Skeletal muscle cell (primary cell): ENCODE measurements around the gene ARHGEF28.
A peak's percentile ranks its signal among the peaks of the same experiment; 100 is the strongest.

Experiments used
- DNase-seq: peaks from one replicate; pipeline ENCODE4 v3.0.0-alpha.2; 2010; ENCODE audit warnings: low read depth
- H3K4me3 ChIP-seq: 2 replicates; pipeline ENCODE4 v1.5.1; 2011; ENCODE audit warnings: low read depth, mild to moderate bottlenecking, control low read depth, low read length, moderate library complexity

ARHGEF28 gene

DNA sequence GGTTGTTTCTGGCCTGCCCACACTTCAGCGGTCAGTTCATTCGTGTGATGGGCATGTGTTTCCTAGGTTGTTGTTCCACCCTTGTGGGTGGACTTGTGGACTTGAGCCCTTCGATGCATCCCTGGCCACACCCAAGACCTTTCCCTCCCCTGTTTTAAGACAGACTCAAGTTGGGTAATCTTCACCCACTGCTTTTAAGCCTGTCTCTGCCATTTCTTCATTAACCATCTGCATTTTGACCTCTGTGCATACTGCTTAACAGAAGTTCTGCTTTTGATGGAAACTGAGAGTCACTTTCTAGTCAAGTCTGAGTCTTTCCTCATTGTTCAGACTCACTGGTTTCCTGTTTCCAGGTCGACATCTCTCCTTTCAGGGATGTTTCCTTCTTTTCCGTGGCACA is 233.7 kb downstream of the ARHGEF28 start:
- DNase-seq, result no peak
- H3K4me3 ChIP-seq, result no peak overlapping the region

- H3K4me3 ChIP-seq, result no peak overlapping the region
- no peak for DNase-seq
Observed at GRCh38 chr5:73861313-73861988, 235.5 kb downstream of the ARHGEF28 start.

DNA sequence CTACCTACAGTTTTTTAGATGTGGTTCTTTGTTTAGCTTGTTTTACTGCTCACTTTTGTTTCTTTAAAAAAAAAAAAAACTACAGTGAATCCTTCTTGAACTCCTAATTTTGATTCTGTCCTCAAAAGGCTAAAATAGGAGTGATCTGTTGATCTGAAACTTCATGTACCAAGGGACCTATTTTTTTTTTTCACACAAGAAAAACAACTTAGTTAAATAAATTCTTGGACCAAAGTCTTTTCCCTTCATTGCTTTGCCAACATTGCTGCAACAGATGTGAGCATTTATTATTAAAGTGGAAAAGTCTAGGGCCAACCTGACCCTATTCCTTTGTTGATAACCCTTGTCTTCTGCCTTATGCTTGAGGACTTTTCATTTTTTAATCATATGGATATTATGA is 236.8 kb downstream of the ARHGEF28 start:
- no peak for DNase-seq
- no peak overlapping the region for H3K4me3 ChIP-seq

DNA sequence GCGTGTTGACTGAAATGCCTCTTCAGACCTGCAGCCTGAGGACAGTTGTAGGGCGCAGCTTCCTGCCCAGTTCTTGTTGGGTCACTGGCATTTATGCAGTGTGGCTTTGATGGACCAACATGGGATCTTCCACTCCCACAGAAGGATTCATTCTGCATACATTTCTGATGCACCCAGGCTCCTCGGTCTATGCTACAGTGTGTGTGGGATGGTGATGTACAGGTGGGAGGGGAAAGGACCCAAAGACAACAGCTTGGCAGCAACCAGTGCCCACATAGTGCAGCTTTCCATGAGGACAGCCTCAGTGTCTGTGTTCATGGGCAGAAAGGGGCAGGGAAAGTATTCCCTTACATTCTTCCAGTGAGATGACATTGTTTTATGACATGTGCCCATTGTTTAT is 237.9 kb downstream of the ARHGEF28 start:
- no peak overlapping the region for H3K4me3 ChIP-seq
- no peak for DNase-seq

DNA sequence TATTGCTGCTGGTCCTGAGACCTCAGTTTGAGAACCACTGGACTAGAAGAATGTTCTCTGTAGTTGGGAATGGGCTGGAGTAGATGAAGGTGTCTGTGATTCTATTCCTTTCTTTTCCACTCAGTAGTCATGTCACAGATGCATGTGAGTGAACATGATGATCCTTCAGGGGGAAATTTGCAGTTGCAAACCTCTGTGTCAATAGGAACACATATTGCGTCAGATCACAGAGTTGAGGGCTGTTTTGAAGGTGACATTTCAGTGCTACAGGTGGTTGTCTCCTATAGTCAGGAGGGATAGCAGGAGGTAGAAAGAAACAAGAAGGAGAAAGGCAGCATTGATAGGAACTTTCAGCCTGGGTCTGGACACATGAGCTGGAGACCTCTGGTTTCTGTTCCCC is 239.3 kb downstream of the ARHGEF28 start:
- H3K4me3 ChIP-seq, result no peak overlapping the region
- no peak for DNase-seq

DNA sequence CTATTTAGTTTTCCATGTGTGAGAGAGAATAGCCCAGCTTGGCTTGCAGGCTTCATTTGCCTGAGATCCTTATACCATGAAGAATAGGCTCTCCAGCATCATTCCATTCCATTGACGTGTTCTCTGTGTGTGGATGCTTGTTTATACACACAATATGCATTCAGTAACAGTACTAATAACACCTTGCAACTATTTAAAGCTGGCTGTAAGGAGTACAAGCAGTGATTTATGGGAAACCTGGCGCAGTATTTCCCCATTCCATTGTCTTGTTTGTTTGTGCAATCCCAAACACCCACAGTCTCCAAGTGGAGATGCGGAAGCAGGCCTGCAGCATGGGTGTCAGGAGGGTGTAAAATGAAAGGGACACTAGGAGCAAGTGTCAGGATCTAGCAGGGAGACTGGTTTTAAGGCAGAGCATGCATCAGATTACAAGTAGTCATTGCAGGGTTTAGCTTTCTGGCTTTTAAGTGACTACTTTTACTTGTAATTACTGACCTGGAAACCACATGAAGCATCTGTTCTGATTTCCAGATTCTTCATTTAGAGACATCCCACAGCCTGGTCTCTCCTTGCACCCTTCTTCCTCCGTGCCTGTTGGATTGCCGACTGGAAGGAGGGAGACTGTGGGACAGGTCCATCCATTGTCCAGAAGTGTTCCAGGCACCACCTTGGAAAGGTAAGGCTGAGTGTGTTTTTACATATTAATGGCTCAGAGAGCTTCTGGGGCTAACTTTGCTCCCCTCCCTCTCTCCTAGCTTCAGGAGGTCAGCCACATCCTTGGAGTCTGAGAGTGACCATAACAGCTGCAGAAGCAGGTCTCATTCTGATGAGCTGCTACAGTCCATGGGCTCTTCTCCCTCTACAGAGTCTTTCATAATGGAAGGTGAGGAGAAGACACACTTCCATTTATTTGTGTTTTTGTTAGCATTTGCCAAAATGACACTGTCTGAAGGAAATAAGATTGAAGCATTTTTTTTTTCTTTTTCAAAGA is 241.6 kb downstream of the ARHGEF28 start:
- DNase-seq, result no peak

GRCh38 chr5:73883646-73884045 is 257.6 kb downstream of the ARHGEF28 start:
- no peak overlapping the region for H3K4me3 ChIP-seq
- DNase-seq, result no peak

More for the DNA sequence above, 241.6 kb downstream of the ARHGEF28 start:
- H3K4me3 ChIP-seq, result no peak overlapping the region

- DNase-seq, result no peak
Observed at GRCh38 chr5:73887688-73888087, 261.7 kb downstream of the ARHGEF28 start.

GRCh38 chr5:73890569-73890968 is 264.6 kb downstream of the ARHGEF28 start:
- no peak overlapping the region for H3K4me3 ChIP-seq
- no peak for DNase-seq

More at GRCh38 chr5:73887688-73888087, 261.7 kb downstream of the ARHGEF28 start:
- no peak overlapping the region for H3K4me3 ChIP-seq

GRCh38 chr5:73892218-73892617 is 266.2 kb downstream of the ARHGEF28 start:
- no peak for DNase-seq
- H3K4me3 ChIP-seq, result no peak overlapping the region

DNA sequence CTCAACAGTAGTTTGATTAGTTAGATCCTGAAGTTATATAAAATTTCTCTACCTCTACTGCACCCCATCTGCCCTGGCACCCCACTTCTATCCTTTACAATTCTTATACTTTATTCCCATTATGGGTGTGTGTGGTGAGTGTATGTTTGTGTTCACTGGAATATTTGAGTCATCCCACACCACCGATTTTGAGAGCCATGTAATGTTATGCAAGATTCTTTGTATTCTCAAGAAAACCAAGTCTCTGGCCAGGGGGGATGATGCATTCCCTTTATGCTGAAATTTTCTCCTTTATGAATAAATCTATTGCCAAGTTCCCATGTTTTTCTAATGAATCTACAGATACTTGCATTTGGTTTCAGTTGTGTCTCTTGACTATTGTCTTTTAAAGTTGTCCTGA is 266.8 kb downstream of the ARHGEF28 start:
- no peak overlapping the region for H3K4me3 ChIP-seq
- peak; percentile 94 for DNase-seq

GRCh38 chr5:73893813-73894212 is 267.8 kb downstream of the ARHGEF28 start:
- no peak for DNase-seq
- H3K4me3 ChIP-seq, result no peak overlapping the region

DNA sequence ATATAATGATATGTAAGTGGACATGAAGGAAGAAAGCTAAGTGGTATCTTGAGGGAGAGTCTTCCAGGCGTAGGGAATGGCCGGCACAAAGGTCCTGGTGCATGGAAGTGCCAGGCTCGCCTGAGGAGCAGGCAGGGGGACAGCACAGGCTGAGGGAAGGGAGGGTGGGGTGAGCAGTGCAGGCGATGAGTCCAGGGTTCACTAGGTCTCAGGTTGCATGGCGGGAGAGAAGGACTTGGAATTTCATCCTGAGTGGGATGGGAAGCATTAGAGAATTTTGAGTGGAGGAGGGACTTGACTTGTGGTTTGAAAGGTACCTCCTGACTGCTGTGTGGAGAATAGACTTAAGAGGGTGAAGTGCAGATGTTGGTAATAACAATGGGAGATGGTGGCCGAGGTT is 268.9 kb downstream of the ARHGEF28 start:
- H3K4me3 ChIP-seq, result no peak overlapping the region
- no peak for DNase-seq

DNA sequence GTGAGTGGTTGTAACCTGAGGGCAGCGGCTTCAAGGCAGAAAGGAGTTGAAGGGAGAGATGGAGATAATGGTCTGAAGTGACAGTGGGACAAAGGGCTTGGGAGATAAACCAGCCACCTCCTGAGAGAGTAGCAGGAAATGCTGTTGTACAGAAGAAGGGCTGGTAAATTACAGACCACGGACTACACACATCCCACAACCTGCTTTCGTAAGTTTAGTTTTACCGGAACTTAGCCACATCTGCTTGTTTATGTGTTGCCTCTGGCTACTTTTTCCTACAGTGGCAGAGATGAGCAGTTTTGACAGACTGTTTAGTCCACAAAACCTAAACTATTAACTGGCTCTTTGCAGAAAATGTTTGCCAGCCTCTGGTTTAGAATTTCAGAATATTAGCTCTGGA is 269.5 kb downstream of the ARHGEF28 start:
- DNase-seq, result no peak
- H3K4me3 ChIP-seq, result no peak overlapping the region

DNA sequence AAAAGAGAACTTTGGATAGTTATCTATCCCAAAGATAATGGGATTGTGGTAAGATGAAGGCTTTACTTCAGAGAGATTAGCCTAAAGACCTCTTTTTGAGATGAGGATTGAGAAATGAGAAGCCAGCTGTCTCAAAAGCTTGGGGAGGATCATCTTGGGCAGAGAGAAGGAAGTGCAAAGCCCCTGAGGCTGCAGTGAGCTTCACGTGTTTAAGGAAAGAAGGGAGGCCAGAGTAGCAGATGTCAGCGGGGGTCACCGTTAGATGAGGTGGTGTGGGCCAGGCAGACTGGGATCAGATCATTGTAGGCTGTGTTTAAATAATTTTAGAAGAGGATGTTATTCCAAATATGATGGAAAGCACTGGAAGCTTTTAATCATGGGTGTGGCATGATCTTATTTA is 270.1 kb downstream of the ARHGEF28 start:
- no peak for DNase-seq

DNA sequence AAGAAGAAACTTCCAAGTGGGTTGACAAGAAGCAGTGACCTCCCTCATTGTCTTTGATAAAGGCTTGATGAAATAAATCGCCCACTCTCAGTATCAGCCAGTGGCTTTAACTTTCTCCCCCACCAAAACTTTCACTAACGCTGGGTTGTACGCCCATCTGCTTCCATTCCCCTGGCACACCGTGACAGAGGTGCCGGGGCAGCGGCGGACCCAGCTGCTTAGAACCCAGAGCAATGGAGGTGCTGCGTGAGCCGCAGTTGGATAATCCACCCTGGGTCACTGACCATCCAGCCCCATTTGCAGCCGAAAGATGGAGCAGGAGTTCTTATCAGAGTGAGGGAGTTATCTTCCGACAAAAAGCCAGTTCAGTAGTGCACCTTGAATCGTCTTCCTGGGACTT is 270.7 kb downstream of the ARHGEF28 start:
- DNase-seq, result no peak
- no peak overlapping the region for H3K4me3 ChIP-seq

More for the DNA sequence above, 270.1 kb downstream of the ARHGEF28 start:
- H3K4me3 ChIP-seq, result no peak overlapping the region

DNA sequence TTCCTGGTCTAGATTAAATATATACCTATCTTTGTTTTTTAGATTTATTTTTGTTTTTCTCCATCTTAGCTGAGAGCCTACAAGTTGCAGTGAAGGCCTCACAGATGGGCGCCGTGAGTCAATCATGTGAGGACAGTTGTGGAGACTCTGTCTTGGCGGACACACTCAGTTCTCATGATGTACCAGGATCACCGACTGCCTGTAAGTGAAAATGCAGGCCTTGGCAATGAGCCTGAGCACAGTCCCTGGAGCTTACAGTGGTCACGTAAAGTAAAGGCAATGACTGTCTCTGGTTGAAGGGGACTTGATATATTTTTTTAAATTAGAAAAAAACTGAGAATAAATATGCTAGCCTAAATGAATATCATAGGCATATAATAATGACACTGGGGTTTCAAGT is 271.9 kb downstream of the ARHGEF28 start:
- peak; percentile 27 for DNase-seq

DNA sequence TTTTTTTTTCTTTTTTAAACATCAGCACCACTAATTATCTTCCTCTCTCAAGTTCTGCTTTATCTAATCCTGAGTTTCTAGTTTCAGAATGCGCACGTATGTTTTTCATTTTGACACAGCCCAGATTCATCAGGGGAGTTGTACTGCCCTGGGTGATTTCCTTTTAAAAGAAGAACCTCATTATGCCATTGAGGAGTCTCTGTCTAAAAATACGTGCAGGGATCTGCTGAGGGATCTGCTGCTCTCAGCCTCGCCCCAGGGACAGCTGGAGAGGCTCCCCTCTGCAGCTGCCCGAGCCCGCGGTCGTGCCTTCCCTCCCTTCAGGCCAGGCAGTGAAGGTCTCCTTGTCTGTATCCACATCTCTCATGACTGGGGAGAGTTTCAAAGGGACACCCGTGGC is 273.1 kb downstream of the ARHGEF28 start:
- DNase-seq, result no peak
- no peak overlapping the region for H3K4me3 ChIP-seq

More for the DNA sequence above, 271.9 kb downstream of the ARHGEF28 start:
- H3K4me3 ChIP-seq, result no peak overlapping the region

- no peak for DNase-seq
- no peak overlapping the region for H3K4me3 ChIP-seq
Observed at GRCh38 chr5:73899916-73900315, 273.9 kb downstream of the ARHGEF28 start.

GRCh38 chr5:73900566-73900965 is 274.6 kb downstream of the ARHGEF28 start:
- no peak overlapping the region for H3K4me3 ChIP-seq
- no peak for DNase-seq
